Measurements from ENCODE around the gene PLXDC1.

Gene PLXDC1

DNA sequence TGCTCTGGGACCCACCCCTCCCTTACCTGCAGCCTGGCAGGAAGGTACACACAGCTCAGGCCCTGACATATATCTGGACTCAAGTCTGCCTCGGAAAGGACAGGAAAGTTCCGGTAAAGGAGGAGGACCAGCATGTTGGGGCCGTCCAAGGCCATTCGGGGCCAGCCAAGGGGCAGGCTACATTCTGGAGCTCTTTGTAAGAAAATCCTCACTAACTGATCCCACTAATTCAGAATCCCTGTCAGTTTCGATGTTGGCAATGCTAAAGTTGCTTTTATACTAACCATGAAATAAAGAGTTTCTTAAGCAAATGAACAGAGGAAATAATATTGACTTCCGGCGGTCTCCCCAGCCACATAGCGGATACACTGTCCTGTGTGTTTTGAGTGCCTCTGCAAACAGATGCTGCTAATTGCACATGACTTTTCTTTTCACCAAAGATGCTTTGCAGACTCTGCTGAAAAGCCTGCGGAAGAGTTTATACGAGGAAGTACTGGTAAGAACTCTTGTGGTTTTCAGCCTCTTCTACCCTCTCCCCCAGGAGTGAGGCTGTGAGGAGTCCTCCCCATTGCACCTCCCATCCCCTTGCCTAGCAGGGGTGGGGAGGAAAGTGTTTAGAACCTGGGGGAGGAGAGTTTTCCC lies 54.8 kb downstream of the PLXDC1 start:
- no peak for DNase-seq (ENCODE audit: low spot score)

DNA sequence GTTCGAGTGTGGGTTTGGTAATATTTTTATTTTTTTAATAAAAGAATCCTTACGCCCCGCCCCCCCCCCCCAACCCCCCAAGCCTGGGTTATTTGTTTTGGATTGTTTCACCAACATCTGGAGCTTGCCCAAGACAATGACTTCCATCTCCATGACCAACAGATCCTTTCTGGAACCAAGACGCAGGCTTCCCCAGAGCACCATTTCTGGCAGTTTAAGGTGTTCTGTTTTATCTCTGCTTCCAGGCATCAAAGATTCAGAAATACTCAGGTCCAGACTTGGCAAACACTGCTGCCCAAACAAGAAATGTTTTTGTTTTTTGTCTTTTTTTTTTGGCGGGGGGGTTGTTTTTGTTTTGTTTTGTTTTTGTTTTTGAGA lies 56.1 kb downstream of the PLXDC1 start:
- DNase-seq (ENCODE audit: low spot score) = no peak

DNA sequence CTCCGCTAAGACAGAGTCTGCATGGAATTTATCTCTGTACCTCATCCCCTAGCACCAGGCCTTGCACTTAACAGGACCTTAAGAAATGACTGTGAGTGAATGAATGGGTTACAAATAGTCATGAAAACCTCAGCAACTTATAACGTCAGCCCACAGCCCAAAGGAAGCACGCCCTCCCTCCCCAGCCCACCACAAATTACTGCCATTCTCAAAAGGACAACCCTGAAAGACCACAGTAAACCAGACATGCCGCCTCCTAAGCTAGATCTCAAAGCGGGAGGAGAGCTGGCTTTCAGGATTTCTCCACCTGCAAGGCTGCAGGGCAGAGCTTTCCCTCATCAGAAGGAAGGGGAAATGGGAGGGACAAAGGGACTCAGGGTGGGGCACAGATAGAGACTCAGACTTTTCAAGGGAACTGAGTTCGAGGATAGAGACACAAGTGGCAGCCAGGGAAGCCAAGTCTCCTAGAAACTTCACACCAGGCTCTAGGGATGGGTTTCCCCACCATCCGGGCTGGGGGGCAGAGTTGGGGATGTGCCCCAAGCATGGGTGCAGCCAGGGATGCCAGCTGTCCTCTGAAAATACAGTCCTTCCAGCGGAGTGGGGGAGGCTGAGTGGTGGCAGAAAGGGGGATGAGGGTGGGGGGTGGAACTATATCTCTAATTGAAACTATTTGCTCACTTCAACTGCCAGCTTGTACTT lies 56.7 kb downstream of the PLXDC1 start:
- no peak for DNase-seq (ENCODE audit: low spot score)

DNA sequence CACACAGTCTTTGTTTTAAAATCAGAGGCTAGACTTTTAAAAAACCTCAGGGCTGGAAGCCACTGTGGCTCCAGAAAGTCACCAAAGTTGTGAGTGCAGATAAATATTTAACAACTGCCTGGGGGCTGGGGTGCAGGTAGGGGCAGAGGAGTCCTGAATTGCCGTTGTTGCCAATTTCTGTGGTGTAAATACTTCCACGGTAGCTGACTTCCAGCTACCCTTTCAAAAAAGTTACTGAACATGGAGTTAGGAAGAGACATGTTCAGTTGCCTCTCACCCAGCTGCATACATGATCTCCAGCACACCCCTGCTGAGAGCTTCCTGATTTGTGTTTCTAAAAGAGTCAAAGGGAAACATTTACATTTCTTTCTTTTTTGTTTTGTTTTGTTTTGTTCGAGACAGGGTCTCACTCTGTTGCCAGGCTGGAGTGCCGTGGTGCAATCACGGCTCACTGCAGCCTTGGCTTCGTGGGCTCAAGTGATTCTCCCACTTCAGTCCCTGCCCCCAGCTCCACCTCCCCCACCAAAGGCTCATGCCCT lies 58.7 kb downstream of the PLXDC1 start:
- DNase-seq (ENCODE audit: low spot score) = no peak

DNA sequence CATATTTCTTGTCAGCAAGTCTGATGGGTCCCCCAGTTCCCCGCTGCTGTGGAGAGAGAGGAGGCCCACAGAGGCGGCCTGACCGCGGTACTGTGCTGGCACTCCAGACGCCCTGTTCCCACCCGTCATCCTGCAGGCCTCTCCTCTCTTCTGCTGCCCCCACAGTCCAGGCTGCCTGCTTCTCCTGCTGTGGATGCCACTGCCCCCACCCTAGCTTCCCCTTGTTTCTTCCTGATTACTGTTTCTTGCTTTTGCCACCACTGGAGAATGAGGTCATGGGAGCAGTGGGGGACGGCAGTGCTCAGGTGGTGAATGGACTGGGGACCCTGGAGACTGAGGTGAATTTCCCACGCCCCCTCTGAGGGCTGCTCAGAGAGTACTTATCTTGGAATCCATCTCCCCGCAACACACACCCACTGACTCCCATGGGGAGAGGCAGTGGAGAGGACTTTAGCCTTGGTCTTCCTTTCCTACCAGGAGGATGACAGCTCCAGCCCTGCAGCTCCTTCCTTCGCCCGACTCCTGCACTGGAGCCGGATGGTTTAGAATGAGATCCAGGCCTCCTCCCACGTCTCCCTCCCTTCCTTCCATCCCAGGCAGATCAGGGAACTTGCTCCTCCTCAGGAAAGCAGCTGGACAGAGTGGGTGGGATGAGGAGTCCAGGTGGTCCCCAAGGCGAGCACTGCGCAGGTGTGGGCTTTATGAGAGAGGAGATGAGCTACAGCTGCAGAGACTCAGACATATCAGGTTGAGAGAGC lies 60.4 kb downstream of the PLXDC1 start:
- no peak for DNase-seq (ENCODE audit: low spot score)

DNA sequence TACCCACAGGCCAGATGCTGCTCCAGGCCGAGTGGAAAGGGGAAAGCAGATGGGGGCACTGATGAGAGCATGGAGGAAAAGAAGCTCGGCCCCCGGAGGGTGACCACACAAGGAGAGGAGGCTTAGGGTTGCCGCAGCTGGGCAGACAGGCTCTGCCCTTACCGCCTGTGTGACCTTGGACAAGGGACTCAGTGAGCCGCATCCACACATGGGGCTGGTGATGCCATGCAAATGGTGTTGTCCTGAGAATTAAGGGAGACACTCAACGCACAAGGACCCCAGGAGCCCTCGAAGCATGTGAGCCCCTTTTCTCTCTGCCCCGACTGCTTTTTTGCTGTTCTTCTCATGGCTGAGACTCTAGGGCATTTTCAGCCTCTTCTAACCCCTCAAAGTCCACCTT lies 61.0 kb downstream of the PLXDC1 start:
- DNase-seq (ENCODE audit: low spot score) = no peak

DNA sequence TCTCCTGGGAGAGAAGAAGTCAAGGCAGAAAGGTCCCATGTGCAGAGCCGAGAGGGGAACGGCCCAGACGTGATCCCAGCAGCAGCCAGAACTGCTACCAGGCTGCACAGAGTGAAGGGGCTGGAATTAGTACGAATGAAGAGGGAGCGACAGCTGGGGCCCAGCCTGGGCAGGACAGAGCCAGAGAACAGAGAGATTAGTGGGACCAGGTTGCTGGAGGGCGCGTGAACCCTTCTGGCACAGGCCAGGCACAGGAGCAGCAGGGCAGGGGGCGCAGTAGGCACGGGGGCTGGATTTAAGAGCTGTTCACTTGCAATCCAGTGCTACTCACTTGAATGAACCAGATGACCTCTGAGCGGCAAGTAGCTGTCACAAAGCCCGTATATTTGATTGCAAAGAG lies 66.9 kb downstream of the PLXDC1 start:
- DNase-seq (ENCODE audit: low spot score) = no peak

DNA sequence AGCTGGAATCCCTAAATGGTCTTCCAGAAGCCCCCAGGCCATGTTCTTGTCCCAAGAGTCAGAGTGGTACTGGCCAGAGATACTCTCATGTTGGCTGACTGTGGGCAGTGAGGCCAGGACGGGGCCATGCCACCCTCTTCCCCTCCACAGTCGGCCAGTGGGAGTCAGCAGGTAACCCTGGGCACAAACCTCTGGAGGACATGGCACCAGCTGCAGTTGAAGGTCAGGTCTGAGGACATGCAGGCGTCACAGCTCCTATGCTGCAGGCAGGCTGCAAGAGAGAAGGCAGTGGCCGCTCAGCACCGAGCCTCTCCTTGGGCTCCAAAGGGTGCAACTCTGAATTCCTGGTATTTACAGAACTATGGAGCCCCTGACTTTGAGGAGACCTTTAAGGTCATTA lies 68.2 kb downstream of the PLXDC1 start:
- DNase-seq (ENCODE audit: low spot score) = no peak

DNA sequence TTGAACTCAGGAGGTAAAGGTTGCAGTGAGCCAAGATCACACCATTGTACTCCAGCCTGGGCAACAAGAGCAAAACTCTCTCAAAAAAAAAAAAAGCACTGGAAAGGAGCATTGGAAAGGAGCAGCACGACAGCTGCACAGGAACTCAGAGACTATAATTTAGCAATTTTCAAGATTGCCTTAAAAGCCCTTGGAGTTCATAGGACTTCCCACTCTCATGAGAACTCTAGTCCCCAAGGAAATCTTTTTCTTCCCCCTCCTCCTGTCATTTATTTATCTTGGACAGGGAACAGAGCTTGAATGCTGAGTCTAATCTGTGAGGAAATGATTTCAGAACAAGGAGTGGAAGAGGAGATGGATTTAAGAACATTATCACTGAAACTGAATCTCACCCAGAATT lies 69.0 kb downstream of the PLXDC1 start:
- peak; percentile 81 for DNase-seq (ENCODE audit: low spot score)

DNA sequence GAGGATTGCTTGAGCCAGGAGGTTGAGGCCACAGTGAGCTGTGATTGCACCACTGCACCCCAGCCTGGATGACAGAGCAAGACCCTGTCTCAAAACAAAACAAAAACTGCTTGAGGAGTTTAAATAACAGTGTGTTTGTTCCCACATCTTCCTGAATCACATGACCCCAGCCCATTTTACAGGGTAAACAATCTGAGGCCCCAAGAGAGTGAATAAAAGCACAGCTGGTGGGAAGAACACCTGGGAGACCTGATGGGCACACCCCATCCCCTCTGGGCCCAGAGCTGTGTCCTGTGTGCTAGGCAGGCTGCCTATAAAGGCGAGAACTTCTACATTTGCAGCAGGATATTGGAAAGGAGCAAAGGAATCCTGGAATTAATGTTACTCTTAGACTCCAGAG lies 69.6 kb downstream of the PLXDC1 start:
- DNase-seq (ENCODE audit: low spot score) = no peak

DNA sequence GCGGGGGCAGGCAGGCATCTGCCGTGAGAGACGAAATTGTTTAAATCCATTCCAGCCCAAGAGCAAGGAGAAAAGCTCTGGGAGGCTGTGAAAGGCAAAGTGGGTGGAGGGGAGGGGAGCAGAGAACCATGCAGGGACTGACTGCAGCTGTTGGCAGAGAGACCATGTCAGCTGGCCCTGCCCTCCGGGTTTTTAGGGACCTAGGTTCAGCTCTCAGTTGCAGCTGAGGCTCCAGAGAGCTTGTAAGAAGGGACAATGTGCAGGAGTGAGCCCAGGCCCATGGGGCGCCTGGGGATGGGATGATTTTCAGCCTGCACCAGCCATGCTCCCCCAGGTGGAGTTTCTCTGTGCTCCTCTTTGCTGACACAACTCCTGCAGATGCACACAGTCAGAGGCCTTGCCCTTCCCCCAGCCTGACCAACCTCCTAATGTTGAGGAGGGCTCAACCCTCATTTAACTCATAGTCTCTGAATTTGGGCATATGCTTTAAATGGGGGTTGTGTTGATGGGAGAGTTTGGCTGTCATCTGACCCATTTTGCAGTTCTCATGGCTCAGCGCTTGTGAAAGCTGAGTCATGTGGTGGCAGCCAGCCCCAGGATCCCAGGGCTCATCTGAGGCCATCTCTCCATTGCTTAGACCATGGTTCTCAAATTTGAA lies 70.9 kb downstream of the PLXDC1 start:
- DNase-seq (ENCODE audit: low spot score) = peak; percentile 73

DNA sequence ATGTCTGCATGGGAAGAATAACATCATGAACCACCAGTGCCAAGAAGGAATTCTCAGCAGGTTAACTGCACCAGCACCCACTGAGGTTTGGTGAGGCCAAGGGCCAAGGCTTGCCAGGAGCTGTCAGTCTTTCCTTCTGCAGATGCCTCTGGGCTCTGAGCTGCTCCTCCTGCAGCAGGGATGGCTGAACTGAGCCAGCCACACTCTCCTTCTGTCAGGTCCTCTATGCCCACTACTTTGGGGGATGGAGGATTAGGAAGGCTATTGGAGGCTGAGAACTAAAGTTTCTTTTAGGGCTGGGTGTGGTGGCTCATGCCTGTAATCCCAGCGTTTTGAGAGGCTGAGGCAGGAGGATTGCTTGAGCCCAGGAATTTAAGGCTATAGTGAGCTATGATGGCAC lies 71.6 kb downstream of the PLXDC1 start:
- no peak for DNase-seq (ENCODE audit: low spot score)

DNA sequence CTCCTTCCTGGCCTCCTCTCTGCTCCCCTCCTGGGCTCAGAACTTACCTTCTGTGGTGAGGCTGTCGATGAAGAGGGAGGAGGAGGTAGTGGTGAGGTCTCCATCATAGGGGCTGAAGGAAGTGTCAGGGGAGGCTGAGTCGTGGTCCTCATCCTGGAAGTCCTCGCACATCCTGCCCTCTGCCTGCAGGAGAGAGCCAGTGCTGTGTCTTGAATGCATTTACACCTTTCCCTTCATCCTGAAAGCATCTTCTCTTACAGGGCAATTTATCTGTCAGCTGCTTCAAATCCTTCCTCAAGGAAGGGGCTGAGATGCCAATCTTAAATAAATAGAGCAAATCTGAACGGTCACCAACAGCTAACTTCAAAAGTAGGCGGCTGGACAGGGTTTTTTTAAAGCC lies 73.6 kb downstream of the PLXDC1 start:
- no peak for DNase-seq (ENCODE audit: low spot score)

DNA sequence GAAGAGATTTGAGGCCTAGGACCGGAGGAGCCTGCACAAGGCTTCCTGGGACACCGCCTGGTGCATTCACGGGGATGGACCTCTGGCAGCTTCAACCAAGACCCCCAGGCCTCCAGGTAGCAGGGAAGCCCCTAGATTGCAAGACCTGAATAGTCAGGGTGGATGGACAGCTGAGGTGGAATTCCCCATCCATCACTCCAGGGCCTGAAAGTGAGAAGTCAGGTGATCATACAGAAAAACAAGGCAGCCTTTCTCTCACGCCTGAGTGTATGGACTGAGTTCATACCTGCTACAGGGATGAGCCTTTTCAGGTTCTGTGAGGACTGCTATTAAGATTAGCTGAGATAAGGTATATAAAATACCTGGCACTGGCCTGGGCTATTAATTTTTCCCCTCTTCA lies 74.2 kb downstream of the PLXDC1 start:
- DNase-seq (ENCODE audit: low spot score) = no peak

DNA sequence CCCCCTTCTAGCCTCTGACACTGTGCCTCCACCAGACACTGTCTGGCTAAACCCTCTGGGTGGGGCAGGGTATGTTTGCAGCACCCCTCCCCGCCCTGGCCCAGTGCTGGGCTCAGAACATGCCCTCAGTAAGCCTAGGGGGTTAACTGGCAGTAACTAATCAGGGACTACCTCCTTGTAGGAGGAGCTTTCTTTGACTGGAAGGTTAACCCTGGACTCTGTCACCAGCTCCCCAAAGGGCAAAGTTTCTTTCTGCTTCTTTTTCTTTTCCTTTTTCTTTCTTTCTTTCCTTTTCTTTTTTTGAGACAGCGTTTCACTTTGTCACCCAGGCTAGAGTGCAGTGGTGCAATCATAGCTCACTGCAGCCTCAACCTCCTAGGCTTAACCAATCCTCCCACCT lies 76.8 kb downstream of the PLXDC1 start:
- no peak for DNase-seq (ENCODE audit: low spot score)

DNA sequence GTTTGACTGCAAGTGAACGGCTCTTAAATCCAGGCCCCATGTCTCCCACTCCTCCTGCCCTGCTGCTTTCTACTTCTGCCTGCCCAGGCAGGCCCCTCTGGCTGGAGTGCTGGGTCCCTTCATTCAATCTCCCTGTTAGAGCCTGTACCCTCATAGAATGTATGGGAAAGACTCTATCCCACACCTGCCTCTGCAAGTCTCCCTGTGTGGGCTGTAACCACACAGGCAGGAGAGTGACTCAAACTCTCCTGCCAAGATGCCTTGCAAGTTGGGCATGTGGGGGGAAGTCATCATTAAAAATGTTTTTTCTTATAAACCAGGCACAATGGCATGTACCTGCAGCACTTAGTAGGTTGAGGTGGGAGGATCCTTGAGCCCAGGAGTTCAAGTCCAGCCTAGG lies 77.5 kb downstream of the PLXDC1 start:
- DNase-seq (ENCODE audit: low spot score) = no peak

DNA sequence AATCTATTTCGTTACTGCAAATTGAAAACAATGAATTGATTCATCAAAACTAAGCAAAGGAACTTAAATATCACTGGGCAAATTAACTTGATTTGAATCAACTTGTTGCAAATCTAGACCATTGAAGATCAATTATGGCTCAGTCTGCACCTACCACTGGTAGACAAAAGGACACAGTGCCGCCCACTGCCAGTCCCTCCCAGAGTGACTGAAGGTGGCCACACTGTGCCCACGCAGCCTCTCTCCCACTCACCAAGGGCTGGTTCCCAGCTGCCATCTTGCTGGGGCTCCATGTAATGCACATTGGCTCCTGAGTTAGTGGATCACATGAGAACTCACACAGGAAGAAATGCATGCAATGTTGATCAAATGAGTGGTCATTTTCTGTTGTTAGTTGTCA lies 78.1 kb downstream of the PLXDC1 start:
- no peak for DNase-seq (ENCODE audit: low spot score)

DNA sequence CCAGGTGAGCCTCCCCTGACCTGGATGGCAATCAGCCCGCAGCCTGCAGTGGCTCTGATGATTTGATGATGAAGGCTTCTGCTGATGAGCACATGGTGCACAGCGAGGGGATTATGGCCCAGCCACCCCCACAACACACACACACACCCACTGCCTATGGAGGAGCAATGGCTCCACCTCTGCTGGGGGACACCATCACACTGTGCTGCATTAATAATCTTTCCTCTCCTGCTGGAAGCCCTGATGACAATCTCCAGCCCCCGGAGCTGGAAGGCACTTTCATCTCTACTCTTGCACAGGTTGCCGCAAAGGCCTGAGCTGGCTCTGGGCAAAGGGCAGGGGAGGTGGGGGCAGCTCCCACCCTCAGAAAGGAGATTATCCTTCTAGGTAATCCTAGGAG lies 79.9 kb downstream of the PLXDC1 start:
- DNase-seq (ENCODE audit: low spot score) = no peak

DNA sequence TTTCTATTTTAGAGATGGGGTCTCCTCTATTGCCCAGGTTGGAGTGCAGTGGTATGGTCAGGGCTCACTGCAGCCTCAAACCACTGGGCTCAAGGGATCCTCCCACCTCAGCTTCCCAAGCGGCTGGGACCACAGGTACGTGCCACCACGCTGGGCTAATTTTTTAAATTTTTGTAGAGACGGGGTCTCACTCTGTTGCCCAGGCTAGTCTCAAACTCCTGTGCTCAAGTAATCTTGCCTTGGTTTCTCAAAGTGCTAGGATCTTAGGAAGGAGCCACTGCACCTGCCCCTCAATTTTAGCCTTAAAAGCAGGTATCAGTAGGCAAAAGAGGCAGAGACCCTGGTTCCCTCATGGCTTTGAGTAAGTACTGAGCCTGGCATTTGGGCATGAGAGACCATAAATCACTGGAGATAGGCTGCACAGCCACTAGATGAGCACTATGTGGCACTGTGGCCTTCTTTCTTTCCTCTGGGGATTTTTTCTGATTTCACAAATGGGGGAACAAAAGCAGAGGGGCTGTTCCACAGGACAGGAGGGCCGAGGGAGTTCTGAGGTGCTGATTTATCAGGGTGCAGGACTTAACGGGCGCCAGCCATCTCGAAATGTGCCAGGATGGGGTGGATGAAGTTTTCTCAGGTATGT lies 82.2 kb downstream of the PLXDC1 start:
- DNase-seq (ENCODE audit: low spot score) = peak; percentile 80

DNA sequence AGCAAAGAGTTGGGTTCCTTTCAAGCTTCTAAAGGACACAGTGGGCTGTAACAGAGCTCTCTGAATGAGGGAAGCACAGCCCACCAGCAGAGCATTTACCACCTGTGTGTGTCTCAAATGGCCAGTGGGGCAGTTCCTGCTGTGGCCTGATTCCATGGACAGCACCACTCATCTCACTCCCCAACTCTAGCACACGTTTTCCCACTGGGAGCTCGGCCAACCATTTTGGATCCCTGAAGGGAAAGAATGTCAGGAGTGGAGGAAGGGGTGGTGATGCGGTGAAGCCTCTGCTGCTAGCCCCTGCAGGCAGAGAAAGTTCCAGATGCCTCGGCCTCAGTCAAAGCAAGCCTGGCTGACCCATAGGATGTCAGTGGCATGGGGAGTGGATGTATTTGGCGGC lies 86.6 kb downstream of the PLXDC1 start:
- DNase-seq (ENCODE audit: low spot score) = no peak

DNA sequence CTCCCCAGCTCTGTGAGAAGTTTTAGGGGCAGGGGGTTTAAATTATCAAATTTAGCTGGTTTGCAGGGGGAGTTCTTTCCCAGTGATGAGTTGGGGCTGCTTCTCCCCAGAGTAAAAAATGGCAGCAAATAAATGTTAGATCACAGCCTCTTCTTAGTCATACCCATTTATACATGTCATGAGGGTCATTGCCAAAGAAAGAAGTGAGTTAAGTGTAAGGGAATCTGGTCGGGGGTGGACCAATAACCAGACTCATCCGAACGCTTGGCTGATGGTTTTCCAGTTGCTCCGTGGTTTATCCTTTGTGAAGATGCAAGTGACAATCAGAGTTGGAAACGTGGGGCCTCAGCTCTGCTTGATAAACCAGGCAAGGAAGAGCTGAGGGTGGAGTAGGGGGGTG lies 87.1 kb downstream of the PLXDC1 start:
- peak; percentile 74 for DNase-seq (ENCODE audit: low spot score)

DNA sequence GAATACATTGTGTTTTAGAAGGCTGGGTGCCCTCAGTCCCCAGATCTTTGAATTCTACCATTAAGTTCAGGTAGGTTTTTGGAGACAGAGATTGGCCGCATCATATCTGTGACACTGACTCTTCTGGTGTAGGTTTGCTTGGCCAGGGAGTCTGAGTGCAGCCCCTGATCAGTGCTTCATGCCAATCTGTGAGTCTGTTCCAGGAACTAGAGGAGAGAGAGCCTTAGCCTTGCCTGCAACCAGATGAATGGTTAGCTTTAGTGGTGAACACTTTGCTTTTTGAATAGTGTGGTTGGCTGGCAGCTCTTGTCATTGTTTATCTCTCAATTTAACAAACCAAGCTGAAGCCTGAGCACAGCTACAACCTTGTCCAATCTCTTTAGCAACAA lies 87.8 kb downstream of the PLXDC1 start:
- no peak for DNase-seq (ENCODE audit: low spot score)
